GM18508 (cell line): Measurements from ENCODE around the gene MAP3K14.

Source experiments
- ATAC-seq: cut with Tn5 transposase; IDR thresholded peaks from one replicate; pipeline ENCODE4 v1.9.1; 2021; ENCODE audit warnings: moderate number of reproducible peaks; ENCODE audit not compliant: insufficient read depth, unreplicated experiment

MAP3K14 gene

DNA sequence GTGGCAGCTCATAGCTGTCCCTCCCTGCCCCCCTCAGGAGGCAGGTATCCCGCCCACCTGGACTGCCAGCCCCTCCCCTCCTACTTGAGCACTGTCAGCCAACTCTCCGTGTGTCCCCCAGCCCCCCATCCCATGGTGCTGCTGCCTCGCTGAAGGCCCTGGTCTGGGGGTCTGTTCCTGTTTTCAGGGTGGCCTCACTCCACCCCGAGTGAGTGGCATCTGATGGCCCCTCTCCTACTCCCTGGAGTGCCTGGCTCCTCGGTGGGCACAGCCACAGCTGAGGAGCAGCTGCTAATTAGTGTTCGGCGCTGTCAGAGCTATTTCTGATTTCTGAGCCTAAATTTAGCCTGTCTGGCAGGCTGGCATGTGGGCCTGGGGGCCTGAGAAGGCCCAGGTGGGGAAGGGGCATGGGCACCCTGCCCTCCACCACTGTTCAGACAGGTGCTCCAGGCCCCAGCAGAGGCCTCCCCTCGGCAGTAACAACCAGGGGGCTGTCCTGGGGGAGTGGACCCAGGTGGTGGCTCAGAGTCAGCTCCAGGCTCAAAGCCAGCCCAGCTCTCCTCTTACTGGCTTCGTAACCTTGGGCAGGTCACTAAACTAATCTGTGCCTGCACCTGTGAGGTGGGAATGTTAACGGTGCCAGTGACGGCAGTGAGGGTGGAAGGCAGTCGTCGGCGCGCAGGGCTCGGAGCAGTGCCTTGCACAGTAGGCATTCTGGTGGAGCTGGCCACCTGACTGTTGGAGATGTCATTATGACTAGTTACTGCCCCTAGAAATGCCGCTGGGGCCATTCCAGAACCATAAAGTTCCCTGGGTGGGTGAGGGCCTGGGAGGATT, 88.7 kb downstream of the MAP3K14 start:
- ATAC-seq, result no peak

DNA sequence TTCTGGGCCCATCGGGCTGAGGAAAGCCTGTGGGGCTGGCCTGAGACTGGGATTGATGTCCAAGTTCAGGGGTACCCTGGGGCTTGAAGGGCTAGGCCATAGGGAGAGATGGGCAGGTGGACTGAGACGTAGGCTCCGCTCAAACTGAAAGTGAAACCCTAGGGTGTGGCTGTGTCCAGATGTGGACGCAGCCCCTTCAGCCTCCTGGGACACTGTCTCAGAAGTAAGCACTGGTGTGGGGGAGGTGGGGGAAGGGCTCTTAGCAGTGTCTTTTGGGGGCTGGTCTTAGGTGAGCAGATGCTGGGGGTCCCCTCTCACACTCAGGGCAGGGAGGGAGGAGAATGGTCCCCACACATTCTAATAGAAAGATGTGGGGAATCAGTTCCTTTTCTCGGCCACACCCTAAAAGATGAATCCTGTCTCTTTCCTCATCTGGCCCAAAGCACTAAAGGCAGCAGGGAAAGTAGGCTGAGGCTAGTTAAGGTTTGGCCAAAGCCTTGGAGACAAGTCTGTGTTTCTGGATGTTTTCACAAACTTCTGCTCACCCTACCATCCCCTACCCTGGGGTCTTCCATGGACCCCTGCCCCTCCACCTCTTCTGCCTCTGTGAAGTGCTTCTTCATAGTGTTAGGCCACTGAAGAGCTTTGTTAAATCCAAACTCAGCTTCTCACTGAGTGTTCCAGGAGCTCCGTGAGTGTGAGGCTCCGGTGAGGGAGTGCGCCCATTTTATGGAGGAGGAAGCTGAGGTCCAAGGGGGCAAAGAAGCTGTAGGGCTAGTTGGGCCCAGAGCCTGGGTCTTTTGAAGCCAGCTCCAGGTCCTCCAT, 89.5 kb downstream of the MAP3K14 start:
- ATAC-seq, result no peak

DNA sequence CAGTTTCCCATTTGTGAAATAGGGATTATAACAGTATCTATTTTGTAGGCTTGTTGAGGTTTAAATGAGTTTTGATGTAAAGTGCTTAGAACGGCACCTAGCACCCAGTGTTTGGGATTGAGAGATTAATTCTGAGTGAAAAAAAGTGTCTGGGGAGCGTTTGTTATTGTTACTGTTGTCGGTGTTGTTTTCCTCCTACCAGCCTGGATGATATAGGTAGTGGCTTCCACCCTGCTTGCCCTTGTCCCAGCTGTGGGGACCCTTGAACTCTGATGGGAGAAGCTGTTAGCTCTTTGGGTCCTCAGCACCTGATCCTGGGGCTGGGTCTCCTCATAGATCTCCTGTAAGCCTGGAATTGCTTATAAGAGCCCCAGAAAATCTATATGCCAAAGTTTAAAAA, 90.2 kb downstream of the MAP3K14 start:
- ATAC-seq, result no peak

DNA sequence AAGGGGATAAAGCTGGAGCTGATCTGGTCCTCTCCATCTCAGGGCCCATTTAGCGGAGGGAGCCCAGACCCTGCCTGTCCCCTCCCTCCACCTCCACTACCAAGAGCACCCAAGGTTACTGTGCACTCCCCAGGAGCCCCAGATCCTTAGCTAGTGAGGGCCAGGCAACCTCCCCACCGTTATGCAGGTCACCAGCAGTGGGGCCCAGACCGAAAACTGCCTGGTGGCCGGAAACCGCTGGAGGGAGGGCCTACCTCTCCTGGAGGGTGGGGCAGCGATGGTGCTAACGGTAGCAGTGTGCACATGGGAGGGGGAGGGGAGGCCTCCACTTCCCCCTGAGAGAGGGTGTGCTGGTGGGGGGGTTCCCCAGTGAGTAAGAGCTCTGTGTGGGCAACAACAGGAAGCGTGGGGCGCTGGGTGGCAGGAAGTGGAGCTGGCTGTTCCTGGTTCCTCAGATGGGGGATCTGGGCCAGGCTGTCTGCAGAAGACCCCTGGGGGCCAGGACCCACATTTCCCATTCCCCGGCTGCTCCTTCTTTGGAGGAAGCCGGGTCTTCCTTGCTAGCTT, 90.8 kb downstream of the MAP3K14 start:
- ATAC-seq, result no peak

DNA sequence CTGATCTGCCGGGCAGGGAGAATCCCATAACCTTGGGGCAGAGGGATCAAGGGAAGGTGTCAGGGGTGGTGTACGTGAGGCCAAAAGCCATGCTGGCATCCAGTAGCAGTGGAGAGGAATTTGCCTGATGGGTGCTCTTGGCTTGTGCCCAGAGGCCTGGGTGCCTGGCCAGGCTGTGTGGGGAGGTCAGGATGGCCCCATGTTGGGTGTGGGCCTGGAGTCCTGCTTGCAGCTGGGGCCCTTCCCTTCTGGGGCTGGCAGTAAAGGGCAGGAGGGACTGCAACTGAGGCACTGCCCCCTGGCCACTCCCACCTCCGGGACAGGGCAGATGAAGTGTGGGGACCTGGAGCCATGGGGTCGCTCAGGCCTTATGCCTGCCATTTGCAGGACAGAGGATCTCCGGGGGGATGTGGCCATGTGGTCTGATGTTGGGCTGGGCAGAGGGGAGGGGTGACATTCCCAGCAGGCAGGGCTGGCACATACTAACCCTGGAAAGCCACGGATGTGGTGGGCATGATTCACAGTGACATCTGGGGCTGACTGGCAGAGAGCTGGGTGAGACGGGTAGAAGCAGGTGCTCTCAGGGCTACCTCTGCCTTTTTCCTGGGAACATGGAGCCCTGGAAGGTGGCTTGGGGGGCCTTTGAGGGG, 91.6 kb downstream of the MAP3K14 start:
- no peak for ATAC-seq

DNA sequence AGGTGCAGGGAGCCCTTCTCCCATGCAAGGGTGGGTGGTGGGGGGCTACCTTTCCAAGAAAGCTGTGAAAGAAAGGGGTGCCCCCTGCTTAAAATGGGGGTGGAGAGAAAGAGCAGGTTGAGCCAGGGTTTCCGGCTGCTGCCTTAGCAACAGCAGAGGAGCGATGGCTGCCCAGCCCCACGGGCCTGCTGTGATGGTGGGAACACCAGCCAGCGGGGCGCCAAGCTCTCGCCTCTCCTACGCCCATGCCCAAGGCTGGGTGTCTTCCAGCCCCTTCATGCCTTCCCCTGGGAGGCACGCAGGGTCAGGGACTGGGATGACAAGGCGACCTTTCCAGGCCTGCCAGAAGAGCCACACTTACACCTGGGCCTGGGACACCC, 92.2 kb downstream of the MAP3K14 start:
- ATAC-seq, result no peak

DNA sequence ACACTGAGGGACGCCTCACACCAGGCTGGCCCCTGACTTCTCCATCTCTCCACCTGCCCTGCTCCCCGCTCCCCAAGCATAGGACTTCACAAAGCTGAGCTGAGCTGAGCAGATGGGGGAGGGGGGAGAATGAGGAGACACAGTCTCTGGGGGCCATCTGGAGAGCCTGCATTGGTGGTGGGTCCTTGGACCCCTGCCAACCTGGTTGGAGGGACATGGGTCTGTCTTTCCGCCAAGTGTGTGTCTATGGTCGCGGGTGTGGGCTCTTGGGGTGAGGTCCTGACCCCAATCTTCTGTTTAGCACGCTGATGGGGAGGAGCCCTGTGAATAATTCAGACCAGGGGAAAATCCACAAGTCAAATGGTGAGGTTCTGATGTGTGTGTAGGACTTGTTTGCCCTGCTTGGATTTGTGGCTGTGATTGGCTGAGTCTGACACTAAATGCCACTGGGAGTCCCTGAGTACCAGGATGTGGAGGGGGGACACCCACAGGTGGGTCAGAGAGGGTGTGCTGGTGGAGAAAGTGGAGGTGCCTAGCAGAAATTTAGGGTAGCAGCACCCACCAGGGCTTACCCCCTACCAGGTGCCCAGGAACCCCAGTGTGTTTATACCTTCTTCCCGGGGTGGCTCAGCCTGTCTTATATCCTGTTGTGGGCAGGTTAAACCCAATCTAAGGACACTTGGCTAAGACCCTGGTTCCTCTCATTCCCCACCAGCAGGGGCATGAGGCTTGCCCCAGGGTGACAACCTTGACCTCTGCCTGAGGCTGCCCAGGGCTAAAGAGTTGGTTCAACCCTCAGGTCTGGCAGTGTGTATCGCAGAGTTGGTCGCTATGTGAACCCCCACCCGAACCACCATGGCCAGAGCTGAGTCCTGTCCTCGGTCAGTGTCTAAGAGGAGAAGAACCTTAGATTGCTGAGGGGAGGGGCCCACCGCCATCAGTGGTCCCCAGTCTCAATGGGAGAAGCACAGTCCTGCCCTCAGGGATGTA, 93.0 kb downstream of the MAP3K14 start:
- ATAC-seq, result no peak

DNA sequence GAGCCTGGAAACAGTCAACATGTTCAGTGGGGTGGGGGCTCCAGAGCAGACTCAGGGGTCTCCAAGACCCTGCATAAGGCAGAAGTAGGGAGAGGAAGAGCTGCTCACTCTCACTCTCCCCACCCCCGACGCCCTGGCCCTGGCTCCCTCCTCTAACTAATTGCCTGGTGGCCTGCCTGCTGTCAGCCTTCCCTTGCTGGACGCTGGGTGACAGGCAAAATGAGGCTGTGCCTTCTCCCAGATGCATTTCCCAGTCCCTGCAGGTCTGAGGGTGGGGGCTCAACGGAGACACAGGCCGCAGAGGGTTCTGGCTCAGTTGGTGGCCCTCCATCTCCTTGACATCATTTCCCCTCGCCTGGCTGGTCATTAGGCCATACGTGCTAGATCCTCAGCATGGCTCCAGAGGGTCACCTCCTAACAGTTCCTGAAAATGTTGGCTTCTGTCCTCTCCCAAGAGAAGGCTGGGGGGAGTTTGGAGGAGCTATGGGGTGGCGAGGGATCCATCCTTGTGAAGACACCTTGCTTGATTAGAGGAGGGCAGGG, 93.8 kb downstream of the MAP3K14 start:
- ATAC-seq, result no peak

DNA sequence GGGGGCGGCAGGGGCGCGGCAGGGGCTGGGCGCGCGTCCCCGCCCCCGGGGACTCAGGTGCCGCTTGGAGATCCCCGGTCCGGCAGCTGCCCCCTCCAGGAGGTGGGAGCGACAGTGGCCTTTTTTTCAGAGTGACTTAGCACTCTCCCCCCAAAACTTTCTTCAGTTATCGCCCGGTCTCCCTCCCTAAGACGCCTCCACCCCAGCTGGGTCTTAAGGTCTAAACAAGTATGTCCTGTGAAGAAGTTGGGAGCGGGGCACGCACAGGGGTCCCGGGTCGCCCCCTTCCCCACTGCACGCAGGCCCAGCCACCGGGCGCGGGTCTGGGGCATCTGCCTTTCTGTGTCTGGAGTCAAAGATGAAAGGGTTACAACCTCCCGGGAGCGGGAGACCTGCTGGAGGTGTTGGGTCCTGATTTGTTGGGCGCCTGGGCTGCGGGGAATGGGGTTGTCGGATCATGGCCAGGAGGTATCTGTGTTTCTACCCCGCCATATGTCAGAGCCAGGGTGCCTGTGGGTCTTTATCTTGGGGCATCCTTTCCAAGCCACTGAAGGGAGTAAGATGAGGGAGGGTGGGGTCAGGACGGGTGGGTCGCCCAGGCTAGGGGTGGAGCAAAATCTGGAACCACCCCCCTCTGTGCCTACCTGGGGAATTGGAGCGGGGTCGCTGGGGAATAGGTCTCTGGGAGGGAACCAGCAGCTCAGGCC, 94.4 kb downstream of the MAP3K14 start:
- no peak for ATAC-seq

DNA sequence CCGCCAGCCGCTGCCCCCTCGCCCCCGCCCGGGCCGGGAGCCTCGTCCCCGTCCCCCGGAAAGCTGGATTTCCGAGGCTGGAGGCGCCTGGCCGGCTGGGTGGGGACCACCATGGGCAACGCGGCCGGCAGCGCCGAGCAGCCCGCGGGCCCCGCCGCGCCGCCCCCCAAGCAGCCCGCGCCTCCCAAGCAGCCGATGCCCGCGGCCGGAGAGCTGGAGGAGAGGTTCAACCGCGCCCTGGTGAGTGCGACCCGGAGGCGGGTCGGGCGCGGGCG, 94.9 kb downstream of the MAP3K14 start:
- no peak for ATAC-seq

DNA sequence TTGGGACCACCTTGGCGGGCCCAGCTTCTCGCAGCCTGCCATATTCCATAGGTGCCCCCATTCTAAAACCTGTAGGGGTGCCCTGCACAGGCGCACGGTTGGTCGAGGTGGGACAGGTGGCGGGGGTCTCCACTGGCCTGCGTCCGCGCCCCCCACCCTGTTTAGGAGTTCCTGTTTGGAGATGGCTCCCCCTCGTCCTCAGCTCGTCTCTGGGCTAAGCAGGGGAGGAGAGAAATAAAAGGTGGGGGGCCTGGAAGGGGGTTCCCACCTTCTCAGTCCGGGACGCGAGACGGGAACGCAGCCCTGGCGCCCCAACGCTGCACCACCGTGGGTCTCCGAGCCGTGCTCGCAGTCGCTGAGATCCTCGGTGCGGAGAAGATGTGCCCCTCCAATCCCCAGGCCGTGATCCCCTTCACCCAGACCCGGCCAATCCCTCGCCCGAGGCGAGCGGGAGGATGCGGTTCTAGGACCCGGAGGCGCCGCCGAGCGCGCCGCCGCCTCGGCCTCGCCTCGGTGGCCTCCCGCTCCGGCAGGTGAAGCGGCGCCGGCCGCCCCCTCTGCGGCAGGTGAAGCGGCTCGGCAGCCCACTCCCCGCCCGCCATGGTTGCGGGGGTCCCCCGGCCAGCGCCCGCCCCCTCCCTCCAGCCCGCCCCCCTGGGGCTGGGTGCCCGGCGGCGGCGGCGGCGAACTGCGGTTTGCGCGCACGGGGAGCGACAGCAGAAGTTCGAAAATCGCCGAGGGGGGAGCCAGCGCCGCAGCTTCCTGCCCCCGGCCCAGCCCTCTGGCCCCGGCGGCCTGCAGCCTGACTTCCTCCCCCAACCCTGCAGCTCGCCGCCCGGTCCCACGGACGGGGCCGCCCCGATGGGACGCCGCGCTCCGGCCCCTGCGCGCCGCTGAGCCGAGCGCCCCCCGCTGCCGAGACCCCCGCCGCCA, 95.5 kb downstream of the MAP3K14 start, which contains the start of gene FMNL1:
TSS of gene FMNL1 (plus strand) at position 805 of the 933 bp plus-strand sequence. CDS start 240 bp downstream, outside the sequence.
- no peak for ATAC-seq

DNA sequence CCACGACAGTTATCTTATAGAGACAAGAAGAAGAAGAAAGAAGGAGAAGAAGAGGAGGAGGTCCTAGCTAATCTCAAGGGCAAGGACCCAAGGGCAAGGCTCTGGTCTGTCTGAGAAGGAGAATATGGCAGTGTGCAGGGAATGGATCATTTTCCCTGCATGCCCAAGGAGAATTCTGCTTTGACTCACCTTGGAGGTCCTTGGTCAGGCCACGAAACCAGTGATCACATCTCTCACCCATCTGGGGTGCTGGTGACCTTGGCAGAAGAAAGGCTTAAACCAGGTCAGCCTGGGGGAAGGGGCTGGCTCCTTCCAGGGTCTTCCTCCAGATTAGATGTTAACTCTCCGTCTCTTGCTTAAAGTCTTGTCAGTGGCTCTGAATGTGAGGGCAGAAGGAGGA, 96.7 kb downstream of the MAP3K14 start:
- ATAC-seq, result no peak

DNA sequence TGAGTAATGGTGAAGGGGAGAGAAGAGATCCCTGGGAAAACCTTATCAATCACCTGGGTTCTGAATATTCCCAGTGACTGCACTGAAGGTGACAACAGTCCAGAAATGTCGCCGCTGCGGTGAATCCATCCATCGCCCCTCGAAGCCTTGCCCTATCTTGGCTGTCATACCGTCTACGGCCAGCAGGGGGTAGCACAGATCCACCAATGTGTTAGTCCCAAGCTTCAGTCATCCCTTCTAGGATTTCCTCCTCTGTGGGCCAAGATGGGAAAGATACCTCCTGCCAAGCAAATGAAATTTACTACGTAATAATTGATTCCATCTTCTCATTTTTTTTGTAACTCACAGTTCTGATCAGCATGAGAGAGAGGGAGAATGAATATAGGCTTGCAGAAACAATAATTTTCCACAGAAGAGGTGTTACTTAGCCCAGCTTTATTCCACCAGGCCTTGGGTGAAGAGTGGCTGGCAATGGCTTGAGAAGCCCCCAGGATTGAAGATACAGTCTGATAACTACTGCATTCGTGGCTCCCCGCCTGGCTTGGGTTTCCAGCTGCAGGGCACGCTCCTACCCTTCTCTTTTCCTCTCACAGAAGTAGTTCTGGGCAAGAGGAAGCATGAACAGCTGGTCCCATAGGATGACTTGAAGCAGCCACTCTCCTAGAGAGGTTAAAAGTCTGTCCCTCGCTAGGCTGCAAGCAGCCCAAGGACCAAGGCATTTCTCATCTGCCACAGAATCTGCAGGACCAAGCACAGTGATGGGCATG, 97.7 kb downstream of the MAP3K14 start:
- no peak for ATAC-seq
